H9 (cell line): Measurements from ENCODE around the gene GRIP1. TPM values are rescaled to one million over a fixed set of nuclear protein-coding genes. Genes with fewer than 3 reads are reported as not detected.
A peak's percentile ranks its signal among the peaks of the same experiment; 100 is the strongest.

Experiments used
- DNase-seq: peaks from one replicate; pipeline ENCODE4 v3.0.0-alpha.2; 2017
- H2AFZ ChIP-seq: one replicate; pipeline ENCODE4 v1.6.1; 2013; ENCODE audit warnings: mild to moderate bottlenecking, low read length, control low read depth, moderate library complexity
- H2AK5ac ChIP-seq: 2 replicates; pipeline ENCODE4 v1.6.1; 2013; ENCODE audit warnings: low read length, control low read depth, mixed read lengths; ENCODE audit not compliant: insufficient read length
- H2BK120ac ChIP-seq: one replicate; pipeline ENCODE4 v1.6.1; 2013; ENCODE audit warnings: low read depth, mild to moderate bottlenecking, low read length, control low read depth, inconsistent platforms; ENCODE audit not compliant: poor library complexity, severe bottlenecking
- H2BK12ac ChIP-seq: 2 replicates; pipeline ENCODE4 v1.6.1; 2013; ENCODE audit warnings: low read length, control low read depth, mixed read lengths, low read depth; ENCODE audit not compliant: insufficient read length
- H2BK15ac ChIP-seq: 2 replicates; pipeline ENCODE4 v1.6.1; 2013; ENCODE audit warnings: low read depth, low read length, control low read depth
- H2BK20ac ChIP-seq: one replicate; pipeline ENCODE4 v1.6.1; 2013; ENCODE audit warnings: low read depth, mild to moderate bottlenecking, low read length, control low read depth, inconsistent platforms; ENCODE audit not compliant: poor library complexity, severe bottlenecking
- H2BK5ac ChIP-seq: 2 replicates; pipeline ENCODE4 v1.6.1; 2013; ENCODE audit warnings: low read length, control low read depth, mixed read lengths; ENCODE audit not compliant: insufficient read length
- H3K14ac ChIP-seq: 2 replicates; pipeline ENCODE4 v1.6.1; 2013; ENCODE audit warnings: low read length, control low read depth; ENCODE audit not compliant: insufficient read depth
- H3K18ac ChIP-seq: 2 replicates; pipeline ENCODE4 v1.6.1; 2013; ENCODE audit warnings: low read depth, mild to moderate bottlenecking, mixed read lengths, low read length, control low read depth; ENCODE audit not compliant: insufficient read length
- H3K23ac ChIP-seq: 2 replicates; pipeline ENCODE4 v1.6.1; 2013; ENCODE audit warnings: low read length, control low read depth, mixed read lengths, low read depth; ENCODE audit not compliant: insufficient read length
- H3K23me2 ChIP-seq: 2 replicates; pipeline ENCODE4 v1.6.1; 2013; ENCODE audit warnings: low read depth, mild to moderate bottlenecking, mixed read lengths, low read length, control low read depth; ENCODE audit not compliant: insufficient read length, poor library complexity, severe bottlenecking
- H3K27ac ChIP-seq: 2 replicates; pipeline ENCODE4 v1.5.1; 2013; ENCODE audit warnings: low read length, control low read depth, mixed read lengths, low read depth; ENCODE audit not compliant: insufficient read length
- H3K27me3 ChIP-seq: 2 replicates; pipeline ENCODE4 v1.6.1; 2013; ENCODE audit warnings: low read length, control low read depth, inconsistent platforms; ENCODE audit not compliant: insufficient read depth
- H3K4ac ChIP-seq: 2 replicates; pipeline ENCODE4 v1.6.1; 2013; ENCODE audit warnings: low read depth, mild to moderate bottlenecking, control low read depth, inconsistent platforms, low read length, moderate library complexity
- H3K4me1 ChIP-seq: 2 replicates; pipeline ENCODE4 v1.6.1; 2013; ENCODE audit warnings: low read length, control low read depth, inconsistent platforms; ENCODE audit not compliant: insufficient read depth
- H3K4me2 ChIP-seq: 2 replicates; pipeline ENCODE4 v1.6.1; 2013; ENCODE audit warnings: low read length, control low read depth, mixed read lengths; ENCODE audit not compliant: insufficient read length, insufficient read depth
- H3K56ac ChIP-seq: 2 replicates; pipeline ENCODE4 v1.6.1; 2013; ENCODE audit warnings: low read depth, mild to moderate bottlenecking, mixed read lengths, low read length, control low read depth; ENCODE audit not compliant: insufficient read length
- H3K79me1 ChIP-seq: 2 replicates; pipeline ENCODE4 v1.6.1; 2013; ENCODE audit warnings: low read depth, mild to moderate bottlenecking, moderate library complexity, low read length, control low read depth, inconsistent platforms; ENCODE audit not compliant: insufficient read depth, poor library complexity, severe bottlenecking
- H3K79me2 ChIP-seq: 2 replicates; pipeline ENCODE4 v1.6.1; 2013; ENCODE audit warnings: low read length, control low read depth, inconsistent platforms; ENCODE audit not compliant: insufficient read depth
- H3K9ac ChIP-seq: 2 replicates; pipeline ENCODE4 v1.6.1; 2013; ENCODE audit warnings: low read length, control low read depth, mixed read lengths; ENCODE audit not compliant: insufficient read length; ENCODE audit errors: extremely low read depth
- H3K9me3 ChIP-seq: one replicate; pipeline ENCODE4 v1.6.1; 2013; ENCODE audit warnings: low read depth, low read length, inconsistent platforms; ENCODE audit not compliant: control insufficient read depth
- H3T11ph ChIP-seq: one replicate; pipeline ENCODE4 v1.6.1; 2013; ENCODE audit warnings: mild to moderate bottlenecking, low read length, control low read depth, inconsistent platforms
- H4K20me1 ChIP-seq: one replicate; pipeline ENCODE4 v1.6.1; 2013; ENCODE audit not compliant: control insufficient read depth, insufficient read length, insufficient read depth
- H4K5ac ChIP-seq: 2 replicates; pipeline ENCODE4 v1.6.1; 2013; ENCODE audit warnings: low read depth, mild to moderate bottlenecking, mixed read lengths, low read length, control low read depth; ENCODE audit not compliant: insufficient read length
- H4K8ac ChIP-seq: replicated peaks from 2 replicates; pipeline ENCODE4 v1.6.1; 2013; ENCODE audit warnings: low read length, control low read depth, mixed read lengths, low read depth; ENCODE audit not compliant: insufficient read length
- H4K91ac ChIP-seq: 2 replicates; pipeline ENCODE4 v1.6.1; 2013; ENCODE audit warnings: low read depth, mild to moderate bottlenecking, moderate library complexity, mixed read lengths, low read length, control low read depth; ENCODE audit not compliant: insufficient read length
- H3K27ac Mint-ChIP-seq, 3 experiments: 2 replicates in 2 of 3; 3 replicates in 1 of 3; pipeline ENCODE4 v1.8.0; 2020 to 2021; ENCODE audit warnings: mixed read lengths in 3 of 3, mild to moderate bottlenecking in 1 of 3, moderate library complexity in 1 of 3
- H3K27me3 Mint-ChIP-seq: 2 replicates; pipeline ENCODE4 v1.8.0; 2021; ENCODE audit warnings: low read depth, mild to moderate bottlenecking, moderate library complexity, mixed read lengths
- H3K36me3 Mint-ChIP-seq, 3 experiments: 2 replicates in 2 of 3; 3 replicates in 1 of 3; pipeline ENCODE4 v1.8.0; 2020 to 2021; ENCODE audit warnings: low read depth in 3 of 3, mixed read lengths in 3 of 3; ENCODE audit not compliant: insufficient read depth in 1 of 3
- H3K4me1 Mint-ChIP-seq, 2 experiments: 2 replicates each; pipeline ENCODE4 v1.8.0; 2020; ENCODE audit warnings: mixed read lengths in 2 of 2
- H3K4me3 Mint-ChIP-seq, 2 experiments: 2 replicates in 1 of 2; 3 replicates in 1 of 2; pipeline ENCODE4 v1.8.0; 2020 to 2021; ENCODE audit warnings: mild to moderate bottlenecking in 2 of 2, mixed read lengths in 2 of 2, moderate library complexity in 1 of 2
- H3K9me3 Mint-ChIP-seq, 2 experiments: 2 replicates in 1 of 2; 3 replicates in 1 of 2; pipeline ENCODE4 v1.8.0; 2020; ENCODE audit warnings: mild to moderate bottlenecking in 2 of 2, mixed read lengths in 2 of 2, moderate library complexity in 1 of 2
- WGBS: extraction: QIAGEN DNeasy Blood & Tissue Kit; methylation state at CpG from one replicate; pipeline ENCODE4 v1.1.7; 2013; ENCODE audit warnings: missing lambda C conversion rate, low lambda C conversion rate, mixed read lengths; ENCODE audit not compliant: insufficient read length; ENCODE audit errors: extremely low coverage; 5-methylcytosine and 5-hydroxymethylcytosine counted together
- total RNA-seq: library from RNA; stranded (reverse); gene quantifications from 2 replicates; pipeline ENCODE4 v1.2.1, GENCODE V29; 2021
- TF ChIP-seq, protein P1 (sequence below): fragments of 200-600 bp; sonication (generic); conservative IDR thresholded peaks from 3 replicates; pipeline ENCODE4 v1.8.0; 2021; ENCODE audit warnings: antibody characterized with exemption, mild to moderate bottlenecking

Gene GRIP1
- total RNA-seq, 1 experiment from 2014 or later: 19.5 TPM

GRCh38 chr12:66361703-66362102, 317.2 kb downstream of the GRIP1 start:
- no peak overlapping the region for H2BK120ac ChIP-seq
- TF ChIP-seq, protein P1, sequence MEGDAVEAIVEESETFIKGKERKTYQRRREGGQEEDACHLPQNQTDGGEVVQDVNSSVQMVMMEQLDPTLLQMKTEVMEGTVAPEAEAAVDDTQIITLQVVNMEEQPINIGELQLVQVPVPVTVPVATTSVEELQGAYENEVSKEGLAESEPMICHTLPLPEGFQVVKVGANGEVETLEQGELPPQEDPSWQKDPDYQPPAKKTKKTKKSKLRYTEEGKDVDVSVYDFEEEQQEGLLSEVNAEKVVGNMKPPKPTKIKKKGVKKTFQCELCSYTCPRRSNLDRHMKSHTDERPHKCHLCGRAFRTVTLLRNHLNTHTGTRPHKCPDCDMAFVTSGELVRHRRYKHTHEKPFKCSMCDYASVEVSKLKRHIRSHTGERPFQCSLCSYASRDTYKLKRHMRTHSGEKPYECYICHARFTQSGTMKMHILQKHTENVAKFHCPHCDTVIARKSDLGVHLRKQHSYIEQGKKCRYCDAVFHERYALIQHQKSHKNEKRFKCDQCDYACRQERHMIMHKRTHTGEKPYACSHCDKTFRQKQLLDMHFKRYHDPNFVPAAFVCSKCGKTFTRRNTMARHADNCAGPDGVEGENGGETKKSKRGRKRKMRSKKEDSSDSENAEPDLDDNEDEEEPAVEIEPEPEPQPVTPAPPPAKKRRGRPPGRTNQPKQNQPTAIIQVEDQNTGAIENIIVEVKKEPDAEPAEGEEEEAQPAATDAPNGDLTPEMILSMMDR: no peak
- H4K8ac ChIP-seq: no peak overlapping the region
- H3T11ph ChIP-seq: no peak overlapping the region
- H3K14ac ChIP-seq: no peak overlapping the region
- H2BK5ac ChIP-seq: no peak overlapping the region
- no peaks in the 10 kb centered on the region for H4K20me1 ChIP-seq
- Mint-ChIP-seq H3K27me3 (no peaks in the 10 kb centered on the region; the same call in 1 of the 2 replicates), H3K27ac (peak overlapping the region in 2 of 3 experiments; percentile 66 to 81; a peak in 3 of 7 replicates), H3K4me3 (no peak overlapping the region), H3K9me3 (no peaks in the 10 kb centered on the region), H3K4me1 (peaks cover 11 to 12% of the 10 kb centered on the region in 2 experiments), H3K36me3 (no peaks in the 10 kb centered on the region)
- no CpG with 5 or more reads among the region's 4 CpGs for WGBS
- no peak overlapping the region for H3K56ac ChIP-seq
- no peaks in the 10 kb centered on the region for H3K27me3 ChIP-seq
- H3K4ac ChIP-seq: no peak overlapping the region
- H3K9me3 ChIP-seq: no peaks in the 10 kb centered on the region
- H3K4me2 ChIP-seq: no peak overlapping the region
- H3K79me1 ChIP-seq: no peaks in the 10 kb centered on the region
- H3K79me2 ChIP-seq: no peaks in the 10 kb centered on the region
- no peak overlapping the region for H3K18ac ChIP-seq
- no peak overlapping the region for H3K9ac ChIP-seq
- no peak overlapping the region for H2BK15ac ChIP-seq
- H4K91ac ChIP-seq: no peak overlapping the region
- no peak overlapping the region for H3K27ac ChIP-seq
- no peak overlapping the region for H2BK12ac ChIP-seq
- peaks cover 2% of the 10 kb centered on the region; the same call in 1 of the 2 replicates for H3K4me1 ChIP-seq
- no peak overlapping the region for H2AFZ ChIP-seq
- no peak overlapping the region for H2BK20ac ChIP-seq
- H2AK5ac ChIP-seq: no peak overlapping the region
- H3K23ac ChIP-seq: no peak overlapping the region
- no peak for DNase-seq
- H4K5ac ChIP-seq: no peak overlapping the region
- H3K23me2 ChIP-seq: no peaks in the 10 kb centered on the region
